ENCODE measurements around the gene FCHSD2. TPM values are rescaled to one million over a fixed set of nuclear protein-coding genes. Genes with fewer than 3 reads are reported as not detected.

Gene FCHSD2
- total and polyA plus RNA-seq, 9 of the 15 experiments (the other 6 are each of a cell fraction or from before 2014, with no cell fraction given) = 1.8 to 14.7 (median 6.4) TPM

GRCh38 chr11:73003088-73003487 lies 139.0 kb downstream of the FCHSD2 start (continued):
- TF ChIP-seq CLOCK (CRISPR knock-in tag; IDR thresholded peaks at IDR 0.05; ENCODE audit: borderline replicate concordance) (no peak), ZNF431 (CRISPR knock-in tag; IDR thresholded peaks at IDR 0.05) (no peak), YBX1 (IDR thresholded peaks at IDR 0.05) (no peak), SMAD1 (IDR thresholded peaks at IDR 0.05; ENCODE audit: low read depth, low read length, partially characterized antibody) (no peak), SMAD4 (CRISPR knock-in tag; conservative IDR thresholded peaks at IDR 0.05) (no peak), SRSF9 (IDR thresholded peaks at IDR 0.05; ENCODE audit: borderline replicate concordance, low read depth, low read length) (no peak), ZKSCAN1 (IDR thresholded peaks at IDR 0.05; ENCODE audit: low read depth, low read length) (no peak), FOSL1 (tag; conservative IDR thresholded peaks at IDR 0.05) (no peak)

GRCh38 chr11:73002214-73002613 lies 139.9 kb downstream of the FCHSD2 start:
- WGBS (ENCODE audit: insufficient coverage, low coverage, missing lambda C conversion rate) = 25% methylated on average over 2 of the region's 2 CpGs
- CTCF ChIA-PET (ENCODE audit: low intra/inter-chr PET ratio) = interaction anchor here (0.6 kb wide), 1 partner anchor 29 kb away, joined by 3 read pairs; no protein-coding TSS in a partner anchor
- TF ChIP-seq ZC3H8 (IDR thresholded peaks at IDR 0.05) (no peak), CHD1 (IDR thresholded peaks at IDR 0.05; ENCODE audit: low read length) (no peak), IFI16 (CRISPR knock-in tag; IDR thresholded peaks at IDR 0.05) (no peak), CHD2 (IDR thresholded peaks at IDR 0.05; ENCODE audit: low read depth, low read length) (no peak), KDM4B (IDR thresholded peaks at IDR 0.05; ENCODE audit: borderline replicate concordance in 2 of 2, low read depth in 1 of 2) (no peak), PCBP2 (IDR thresholded peaks at IDR 0.05; ENCODE audit: low read depth, low read length, poor library complexity, severe bottlenecking) (no peak), SIN3B (IDR thresholded peaks at IDR 0.05; ENCODE audit: low read depth) (no peak), SAFB2 (IDR thresholded peaks at IDR 0.05; ENCODE audit: borderline replicate concordance, low read depth, low read length, severe bottlenecking) (no peak), TAF15 (IDR thresholded peaks at IDR 0.05; ENCODE audit: low read depth, low read length) (no peak), NR4A1 (CRISPR knock-in tag; IDR thresholded peaks at IDR 0.05) (no peak), NR4A1 (tag; IDR thresholded peaks at IDR 0.05) (no peak), TRIM25 (IDR thresholded peaks at IDR 0.05; ENCODE audit: borderline replicate concordance) (no peak)

More at GRCh38 chr11:73002214-73002613, 139.9 kb downstream of the FCHSD2 start:
- Histone ChIP-seq H3K36me3 (ENCODE audit: control insufficient read depth, insufficient read depth, low read length) (no peaks in the 10 kb centered on the region), H4K20me1 (replicated peaks; ENCODE audit: control insufficient read depth, insufficient read depth, low read length) (no peaks in the 10 kb centered on the region), H3K4me2 (ENCODE audit: insufficient read depth, low read length) (no peak overlapping the region), H2AFZ (ENCODE audit: low read depth, low read length) (no peak overlapping the region), H3K27ac (ENCODE audit: extremely low read depth, low read depth, low read length) (no peak overlapping the region), H3K4me1 (replicated peaks in 1 of 2; ENCODE audit: control insufficient read depth in 2 of 2, insufficient read depth in 2 of 2, low read length in 2 of 2) (no peaks in the 10 kb centered on the region), H3K4me3 (no peak overlapping the region), H3K9me3 (replicated peaks; ENCODE audit: control insufficient read depth, insufficient read depth, low read depth, low read length) (no peaks in the 10 kb centered on the region), H3K27me3 (ENCODE audit: control insufficient read depth in 2 of 2, insufficient read depth in 2 of 2, low read length in 2 of 2) (no peaks in the 10 kb centered on the region), H3K9ac (ENCODE audit: insufficient read depth in 1 of 2, low read depth in 2 of 2, low read length in 2 of 2) (no peak overlapping the region), H3K79me2 (ENCODE audit: control insufficient read depth, insufficient read depth, low read length) (no peaks in the 10 kb centered on the region), H3K9me1 (ENCODE audit: control insufficient read depth, insufficient read depth, low read length) (no peaks in the 10 kb centered on the region)
- BruUV-seq (replicated peaks) = no TSS peak
- no peak for ATAC-seq
- intact Hi-C loops (cut with micrococcal nuclease) (no loop called here), in situ Hi-C loops (cut with MboI) (no loop called here)
- no peak for FAIRE-seq
- no peak for DNase-seq (ENCODE audit: extremely low read depth in 1 of 4, low spot score in 3 of 4)
- POLR2A ChIA-PET = no interaction called here

Data from K562 (cell line).